Osteoblast (primary cell): ENCODE data around the gene NTMT1. TPM values are rescaled to one million over a fixed set of nuclear protein-coding genes. Genes with fewer than 3 reads are reported as not detected.

Experiments used
- DNase-seq: peaks from one replicate; pipeline ENCODE4 v3.0.0; 2011; ENCODE audit warnings: low spot score, mixed read lengths; ENCODE audit not compliant: insufficient read length; ENCODE audit errors: missing footprints
- H2AFZ ChIP-seq: 2 replicates; pipeline ENCODE4 v1.6.0; 2011; ENCODE audit warnings: mild to moderate bottlenecking, low read length
- H3K27ac ChIP-seq: 2 replicates; pipeline ENCODE4 v1.5.1; 2011; ENCODE audit warnings: mild to moderate bottlenecking, low read depth, low read length, moderate library complexity
- H3K27me3 ChIP-seq: 2 replicates; pipeline ENCODE4 v1.6.0; 2012; ENCODE audit warnings: mild to moderate bottlenecking, control low read depth, inconsistent platforms, low read length, moderate library complexity; ENCODE audit not compliant: insufficient read depth
- H3K36me3 ChIP-seq: 2 replicates; pipeline ENCODE4 v1.5.1; 2011; ENCODE audit warnings: mild to moderate bottlenecking, low read length, control low read depth, moderate library complexity; ENCODE audit not compliant: insufficient read depth
- H3K4me1 ChIP-seq: 2 replicates; pipeline ENCODE4 v1.5.1; 2011; ENCODE audit warnings: mild to moderate bottlenecking, low read length, control low read depth, moderate library complexity; ENCODE audit not compliant: insufficient read depth
- H3K4me2 ChIP-seq: 2 replicates; pipeline ENCODE4 v1.6.0; 2011; ENCODE audit warnings: mild to moderate bottlenecking, low read length; ENCODE audit not compliant: insufficient read depth
- H3K4me3 ChIP-seq: fragments of 200-600 bp; sonication (generic); 3 replicates; pipeline ENCODE4 v1.5.1; 2012; ENCODE audit warnings: mild to moderate bottlenecking, low read length, inconsistent platforms; ENCODE audit not compliant: insufficient read depth
- H3K79me2 ChIP-seq: 2 replicates; pipeline ENCODE4 v1.6.0; 2012; ENCODE audit warnings: mild to moderate bottlenecking, low read length, control low read depth, inconsistent platforms; ENCODE audit not compliant: insufficient read depth
- H3K9me3 ChIP-seq: 2 replicates; pipeline ENCODE4 v1.5.1; 2011; ENCODE audit warnings: low read depth, low read length, control low read depth
- H4K20me1 ChIP-seq: 2 replicates; pipeline ENCODE4 v1.6.0; 2012; ENCODE audit warnings: mild to moderate bottlenecking, low read length, control low read depth; ENCODE audit not compliant: insufficient read depth
- CTCF ChIP-seq: IDR thresholded peaks from 2 replicates; pipeline ENCODE4 v1.5.1; 2011; ENCODE audit warnings: mild to moderate bottlenecking, low read depth, low read length, moderate library complexity; ENCODE audit errors: extremely low read depth
- total RNA-seq: library from RNA; depleted of rRNA; stranded (reverse); fragments of >200 nt; gene quantifications from 2 replicates; pipeline ENCODE4 v1.2.3, GENCODE V29; 2012

NTMT1 gene
- total RNA-seq, 1 donor = 26.4 TPM

- Histone ChIP-seq H3K4me1 (peaks cover 65% of the 10 kb centered on the region), H3K36me3 (peaks cover 11% of the 10 kb centered on the region), H3K27ac (peak overlapping the region; percentile 95), H3K9me3 (no peaks in the 10 kb centered on the region), H3K4me3 (peak overlapping the region; percentile 78), H3K27me3 (no peaks in the 10 kb centered on the region), H3K4me2 (peak overlapping the region; percentile 97), H3K79me2 (peaks cover 58% of the 10 kb centered on the region), H2AFZ (peak overlapping the region; percentile 58), H4K20me1 (peaks cover 46% of the 10 kb centered on the region)
- TF ChIP-seq CTCF = no peak
- peak; percentile 90 for DNase-seq
Measured at GRCh38 chr9:129626625-129627284, 792 bp downstream of the NTMT1 start.

GRCh38 chr9:129627556-129628440 is 1.8 kb downstream of the NTMT1 start:
- Histone ChIP-seq H3K79me2 (peaks cover 68% of the 10 kb centered on the region), H3K4me3 (peak overlapping the region; percentile 78), H3K27me3 (no peaks in the 10 kb centered on the region), H4K20me1 (peaks cover 56% of the 10 kb centered on the region), H3K27ac (peak overlapping the region; percentile 95), H3K36me3 (peaks cover 19% of the 10 kb centered on the region), H2AFZ (no peak overlapping the region), H3K9me3 (no peaks in the 10 kb centered on the region), H3K4me1 (peaks cover 76% of the 10 kb centered on the region), H3K4me2 (peak overlapping the region; percentile 97)
- no peak for TF ChIP-seq CTCF
- DNase-seq = no peak

GRCh38 chr9:129628709-129629108 is 2.7 kb downstream of the NTMT1 start:
- no peak for DNase-seq
- peaks cover 65% of the 10 kb centered on the region for H4K20me1 ChIP-seq
- H3K4me1 ChIP-seq = peaks cover 70% of the 10 kb centered on the region
- peaks cover 77% of the 10 kb centered on the region for H3K79me2 ChIP-seq
- peak overlapping the region; percentile 97 for H3K4me2 ChIP-seq
- peak overlapping the region; percentile 2 for H3K27ac ChIP-seq
- H3K4me3 ChIP-seq = no peak overlapping the region
- peaks cover 23% of the 10 kb centered on the region for H3K36me3 ChIP-seq
- H3K27me3 ChIP-seq = no peaks in the 10 kb centered on the region
- H3K9me3 ChIP-seq = no peaks in the 10 kb centered on the region
- H2AFZ ChIP-seq = no peak overlapping the region
- TF ChIP-seq CTCF = no peak

- H3K4me1 ChIP-seq = peaks cover 65% of the 10 kb centered on the region
- no peak overlapping the region for H2AFZ ChIP-seq
- TF ChIP-seq CTCF = no peak
- no peaks in the 10 kb centered on the region for H3K9me3 ChIP-seq
- H3K27ac ChIP-seq = peak overlapping the region; percentile 25
- H3K4me3 ChIP-seq = no peak overlapping the region
- peaks cover 27% of the 10 kb centered on the region for H3K36me3 ChIP-seq
- no peak for DNase-seq
- peaks cover 83% of the 10 kb centered on the region for H3K79me2 ChIP-seq
- peak overlapping the region; percentile 97 for H3K4me2 ChIP-seq
- H3K27me3 ChIP-seq = no peaks in the 10 kb centered on the region
- peaks cover 69% of the 10 kb centered on the region for H4K20me1 ChIP-seq
Measured at GRCh38 chr9:129629251-129629820, 3.4 kb downstream of the NTMT1 start.
